Heart right ventricle (tissue), 16 donors: ENCODE results near the gene KIAA1671. TPM values are rescaled to one million over a fixed set of nuclear protein-coding genes. Genes with fewer than 3 reads are reported as not detected.

Experiments used
- ATAC-seq, 8 donors: fragments of 200-7000 bp; cut with Tn5 transposase; one replicate each; pipeline ENCODE4 v1.9.1; 2020; ENCODE audit warnings: mild to moderate bottlenecking in 8 of 8, moderate library complexity in 8 of 8, moderate number of reproducible peaks in 1 of 8
- DNase-seq, 2 donors: peaks; one replicate each; pipeline ENCODE4 v3.0.0-alpha.2; 2020
- H3K27ac ChIP-seq, 10 donors: fragments of 200-600 bp; sonication (generic) in 2 of 10; one replicate each; pipeline versions ENCODE4 v1.5.0 to v1.8.0; 2020 to 2022; ENCODE audit warnings: mild to moderate bottlenecking in 3 of 10
- H3K27me3 ChIP-seq, 7 donors: fragments of 200-600 bp; one replicate each; pipeline ENCODE4 v1.8.0; 2021 to 2022; ENCODE audit warnings: mild to moderate bottlenecking in 2 of 7
- H3K36me3 ChIP-seq, 9 donors: fragments of 200-600 bp; sonication (generic) in 1 of 9; one replicate each; pipeline versions ENCODE4 v1.5.0 to v1.8.0; 2020 to 2022; ENCODE audit warnings: mild to moderate bottlenecking in 2 of 9
- H3K4me1 ChIP-seq, 9 donors: fragments of 200-600 bp; sonication (generic) in 1 of 9; one replicate each; pipeline versions ENCODE4 v1.5.0 to v1.8.0; 2020 to 2022; ENCODE audit warnings: mild to moderate bottlenecking in 4 of 9
- H3K4me3 ChIP-seq, 10 donors: fragments of 200-600 bp; sonication (generic) in 2 of 10; one replicate each; pipeline versions ENCODE4 v1.5.0 to v1.8.0; 2020 to 2022; ENCODE audit warnings: mild to moderate bottlenecking in 7 of 10, moderate library complexity in 2 of 10
- H3K9me3 ChIP-seq, 11 donors: fragments of 200-600 bp in 10 of 11; sonication (generic) in 2 of 11; one replicate each; pipeline versions ENCODE4 v1.5.0 to v1.8.0; 2013 to 2022; ENCODE audit warnings: mild to moderate bottlenecking in 2 of 11, control low read depth in 1 of 11, moderate library complexity in 1 of 11
- WGBS, 2 donors: extraction: QIAGEN DNeasy Blood & Tissue Kit; methylation state at CpG; one replicate each; pipeline ENCODE4 v1.1.7; 2013; ENCODE audit warnings: inconsistent platforms in 1 of 2; 5-methylcytosine and 5-hydroxymethylcytosine counted together
- intact Hi-C, 10 donors: fragments of 100-400 bp; cut with DNase I; formaldehyde crosslinking; loops; one replicate each; pipeline versions ENCODE4 v1.11.1 to v1.14.2; 2022
- polyA plus RNA-seq, 2 donors: library from polyadenylated mRNA; stranded (reverse); fragments of 200-250 nt; gene quantifications; one replicate each; pipeline ENCODE4 v1.2.3, GENCODE V29; 2013
- total RNA-seq, 10 donors: library from RNA; stranded (reverse); fragmentation: NEBNext Ultra II Directional in 3 of 10; extraction: Animal tissue kit (Norgen Biotek cat#: 25700) in 3 of 10; gene quantifications; one replicate each; pipeline versions ENCODE4 v1.2.1 to v1.2.4, GENCODE V29; 2021 to 2023
- TF ChIP-seq, protein P1 (sequence below), 9 donors: fragments of 200-600 bp; sonication (generic) in 2 of 9; IDR thresholded peaks; one replicate each; pipeline versions ENCODE4 v1.5.0 to v1.8.0; 2021 to 2022; ENCODE audit warnings: antibody characterized with exemption in 9 of 9, mild to moderate bottlenecking in 5 of 9, moderate library complexity in 1 of 9
- donor health status: Arrhythmogenic right ventricular cardiomyopathy.
- donor health status: ischemic (EF 13 %, LVEDD 7.1; RV severe dilation, severe dysfunction).
- donor health status: healthy with polysubstance abuse.
- donor health status: DM: no; HTN: yes; CAD: no.
- donor health status: DM: no; HTN: no; CAD: no.
- donor health status: ischemic (EF 25% LVEDD 6.9; RV normal size, moderate dysfunction).
- donor health status: ischemic (EF 25% LVEDD 5.7; RV mildly dilated, moderate dysfunction).
- donor health status: healthy.
- donor health status: DM: yes; HTN: yes; CAD: no.
- donor health status: Ischemic cardiomyopathy.
- donor health status: ischemic (EF 35%, LVEDD 5.7; RV mildly dilated, moderate dysfunction).
- donor health status: nonischemic (EF 11% LVEDD 7.7; RV severe dilation, severe dysfunction).
- donor health status: DM: yes; HTN: yes; CAD: no.
- donor health status: PGD.
- donor health status: ischemic (EF 29% LVEDD 5.4; RV normal size, mild dysfunction).
- donor health status: nonischemic (EF 23%, LVEDD 6.1; RV moderate dilation, normal function).

The KIAA1671 gene
- total and polyA plus RNA-seq, 12 donors = 2.9 to 26.2 (median 13.7) TPM

DNA sequence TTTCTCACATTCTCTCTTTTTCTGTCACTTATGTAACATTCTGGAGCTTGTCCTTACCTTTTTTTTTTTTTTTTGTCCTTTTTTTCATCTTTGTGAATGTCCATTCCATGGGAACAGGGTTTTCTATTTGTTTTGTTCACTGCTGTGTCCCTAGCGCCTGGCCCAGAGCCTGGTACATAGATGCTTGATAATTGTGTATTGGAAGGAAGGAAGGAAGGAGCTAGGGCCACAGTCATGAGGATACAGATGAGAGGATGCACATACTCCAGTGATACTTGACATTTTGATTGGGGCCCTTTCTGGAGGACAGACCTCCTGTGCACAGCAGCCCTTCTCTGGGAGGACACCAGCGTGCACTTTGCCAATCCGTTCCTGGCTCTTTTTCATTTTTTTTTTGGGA is 68.9 kb downstream of the KIAA1671 start:
- TF ChIP-seq, protein P1, sequence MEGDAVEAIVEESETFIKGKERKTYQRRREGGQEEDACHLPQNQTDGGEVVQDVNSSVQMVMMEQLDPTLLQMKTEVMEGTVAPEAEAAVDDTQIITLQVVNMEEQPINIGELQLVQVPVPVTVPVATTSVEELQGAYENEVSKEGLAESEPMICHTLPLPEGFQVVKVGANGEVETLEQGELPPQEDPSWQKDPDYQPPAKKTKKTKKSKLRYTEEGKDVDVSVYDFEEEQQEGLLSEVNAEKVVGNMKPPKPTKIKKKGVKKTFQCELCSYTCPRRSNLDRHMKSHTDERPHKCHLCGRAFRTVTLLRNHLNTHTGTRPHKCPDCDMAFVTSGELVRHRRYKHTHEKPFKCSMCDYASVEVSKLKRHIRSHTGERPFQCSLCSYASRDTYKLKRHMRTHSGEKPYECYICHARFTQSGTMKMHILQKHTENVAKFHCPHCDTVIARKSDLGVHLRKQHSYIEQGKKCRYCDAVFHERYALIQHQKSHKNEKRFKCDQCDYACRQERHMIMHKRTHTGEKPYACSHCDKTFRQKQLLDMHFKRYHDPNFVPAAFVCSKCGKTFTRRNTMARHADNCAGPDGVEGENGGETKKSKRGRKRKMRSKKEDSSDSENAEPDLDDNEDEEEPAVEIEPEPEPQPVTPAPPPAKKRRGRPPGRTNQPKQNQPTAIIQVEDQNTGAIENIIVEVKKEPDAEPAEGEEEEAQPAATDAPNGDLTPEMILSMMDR (IDR thresholded peaks at IDR 0.05) = no peak
- no peaks in the 10 kb centered on the region for H3K9me3 ChIP-seq
- WGBS, 2 donors = 74 to 81% methylated on average over 3 of the region's 3 CpGs
- DNase-seq = no peak
- no peaks in the 10 kb centered on the region for H3K27me3 ChIP-seq
- no peaks in the 10 kb centered on the region for H3K36me3 ChIP-seq
- peak overlapping the region in 2 of 10 donors; percentile 36 to 53 for H3K27ac ChIP-seq
- ATAC-seq = peak in 2 of 8 donors; percentile 18 to 34
- H3K4me1 ChIP-seq = peaks cover 10 to 67% (median 31%) of the 10 kb centered on the region in 9 donors
- H3K4me3 ChIP-seq = no peak overlapping the region
- intact Hi-C loops = no loop called here

GRCh38 chr22:25021976-25022711 is 69.6 kb downstream of the KIAA1671 start:
- H3K27ac ChIP-seq = peak overlapping the region in 2 of 10 donors; percentile 36 to 53
- TF ChIP-seq, protein P1 (IDR thresholded peaks at IDR 0.05) = no peak
- no peaks in the 10 kb centered on the region for H3K27me3 ChIP-seq
- H3K9me3 ChIP-seq = no peaks in the 10 kb centered on the region
- peak in 1 of 2 donors; percentile 38 for DNase-seq
- H3K36me3 ChIP-seq = no peaks in the 10 kb centered on the region
- peak in 5 of 8 donors; percentile 18 to 56 (median 29) for ATAC-seq
- intact Hi-C loops = no loop called here
- WGBS, 2 donors = 67 to 72% methylated on average over 11 of the region's 11 CpGs
- no peak overlapping the region for H3K4me3 ChIP-seq
- peaks cover 12 to 69% (median 34%) of the 10 kb centered on the region in 9 donors for H3K4me1 ChIP-seq

- Histone ChIP-seq H3K4me3 (no peak overlapping the region), H3K4me1 (peaks cover 19 to 78% (median 48%) of the 10 kb centered on the region in 9 donors), H3K9me3 (no peaks in the 10 kb centered on the region), H3K36me3 (no peaks in the 10 kb centered on the region), H3K27ac (peak overlapping the region in 1 of 10 donors; percentile 91), H3K27me3 (no peaks in the 10 kb centered on the region)
- ATAC-seq (no peak), DNase-seq (no peak)
- intact Hi-C loops = no loop called here
- WGBS, 2 donors = 94 to 95% methylated on average over 3 of the region's 3 CpGs
- TF ChIP-seq, protein P1 (IDR thresholded peaks at IDR 0.05) = no peak
These were observed 71.4 kb downstream of the KIAA1671 start for GRCh38 chr22:25023879-25024278.

GRCh38 chr22:25024895-25025294 is 72.4 kb downstream of the KIAA1671 start:
- Histone ChIP-seq H3K36me3 (peaks cover 0 to 9% (median 0%) of the 10 kb centered on the region in 9 donors), H3K4me1 (peaks cover 19 to 73% (median 39%) of the 10 kb centered on the region in 9 donors), H3K9me3 (no peaks in the 10 kb centered on the region), H3K27me3 (no peaks in the 10 kb centered on the region), H3K27ac (peak overlapping the region in 5 of 10 donors; percentile 57 to 91 (median 77)), H3K4me3 (no peak overlapping the region)
- TF ChIP-seq, protein P1 (IDR thresholded peaks at IDR 0.05) = no peak
- DNase-seq = no peak
- intact Hi-C loops = loop anchor here in 8 of 10 donors (5.0 kb wide), 4 partner anchors 33 to 73 kb away; partner anchors contain the start of gene KIAA1671 (in 4 of the 8)
- WGBS, 2 donors = 94% methylated on average over 3 of the region's 3 CpGs
- ATAC-seq = no peak
